MM.1S (cell line): ENCODE data around the gene TLR4.

Experiments
- CTCF ChIP-seq: fragments of 300-600 bp; sonication (generic); IDR thresholded peaks from 2 replicates; pipeline ENCODE4 v1.5.1; 2016; ENCODE audit warnings: antibody characterized with exemption, low read length, mixed read lengths
- EZH2 ChIP-seq: fragments of 300-600 bp; sonication (generic); optimal IDR thresholded peaks from 2 replicates; pipeline ENCODE3; 2017; ENCODE audit warnings: low read depth, mild to moderate bottlenecking, antibody characterized with exemption, low read length, mixed read lengths

DNA sequence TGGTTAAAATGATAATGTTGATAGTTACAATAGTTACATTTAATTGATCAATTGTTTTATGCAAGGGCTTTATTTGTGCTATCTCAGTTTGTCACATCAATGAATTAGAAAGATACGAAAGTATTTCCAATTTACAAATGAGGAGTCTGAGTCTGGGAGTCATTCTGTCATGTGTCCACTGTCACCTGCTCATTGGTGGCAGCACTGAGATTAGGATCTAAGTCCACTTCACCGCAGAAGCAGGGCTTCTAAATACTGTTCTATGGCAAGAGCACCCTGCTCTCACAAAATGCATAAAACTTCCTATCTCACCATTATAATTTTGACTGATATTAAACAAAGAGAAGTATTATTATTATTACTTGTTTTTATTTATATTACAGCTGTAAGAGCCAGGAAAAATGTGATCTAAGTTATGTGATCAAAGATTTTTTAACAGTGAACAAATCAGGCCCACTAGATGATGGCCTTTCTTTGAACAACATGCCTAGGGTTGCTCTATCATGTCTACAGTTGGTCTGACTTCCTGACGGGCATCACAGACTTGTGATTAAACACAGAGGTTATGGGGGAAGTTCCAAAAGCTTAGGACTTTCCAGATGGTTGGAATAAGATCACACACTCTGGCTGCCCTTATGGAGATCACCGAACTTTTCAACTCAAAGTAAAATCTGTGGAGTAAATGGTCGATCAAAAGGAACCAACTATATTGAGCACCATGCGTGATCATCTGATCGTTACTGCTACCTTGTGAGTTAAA is 15.1 kb downstream of the TLR4 start:
- no peak for TF ChIP-seq CTCF
- no peak for TF ChIP-seq EZH2
